Neuronal stem cell (in vitro differentiated cells): ENCODE measurements around the gene SGPP2.

Experiments
- DNase-seq: peaks from one replicate; pipeline ENCODE4 v3.0.0-alpha.2; 2013; ENCODE audit warnings: low spot score
- H2AFZ ChIP-seq: one replicate; pipeline ENCODE4 v1.6.1; 2013; ENCODE audit warnings: mild to moderate bottlenecking, low read length, inconsistent platforms
- H2AK5ac ChIP-seq: 2 replicates; pipeline ENCODE4 v1.6.1; 2013; ENCODE audit warnings: low read depth, mild to moderate bottlenecking, inconsistent platforms, low read length, moderate library complexity, mixed read lengths
- H2BK120ac ChIP-seq: 2 replicates; pipeline ENCODE4 v1.6.1; 2013; ENCODE audit warnings: low read depth, mild to moderate bottlenecking, inconsistent platforms, low read length, moderate library complexity, mixed read lengths
- H2BK12ac ChIP-seq: one replicate; pipeline ENCODE4 v1.6.1; 2013; ENCODE audit warnings: low read length, inconsistent platforms
- H2BK15ac ChIP-seq: 2 replicates; pipeline ENCODE4 v1.6.1; 2013; ENCODE audit warnings: mild to moderate bottlenecking, low read length, inconsistent platforms, mixed read lengths
- H2BK5ac ChIP-seq: one replicate; pipeline ENCODE4 v1.6.1; 2013; ENCODE audit warnings: inconsistent platforms, mild to moderate bottlenecking, low read length, moderate library complexity
- H3K14ac ChIP-seq: one replicate; pipeline ENCODE4 v1.6.1; 2013; ENCODE audit warnings: low read length, inconsistent platforms
- H3K18ac ChIP-seq: 2 replicates; pipeline ENCODE4 v1.6.1; 2013; ENCODE audit warnings: low read length, inconsistent platforms
- H3K23ac ChIP-seq: 2 replicates; pipeline ENCODE4 v1.6.1; 2013; ENCODE audit warnings: low read depth, mild to moderate bottlenecking, mixed read lengths, low read length, inconsistent platforms; ENCODE audit not compliant: poor library complexity
- H3K27ac ChIP-seq: replicated peaks from 3 replicates; pipeline ENCODE4 v1.5.1; 2013; ENCODE audit warnings: low read length, inconsistent platforms
- H3K27me3 ChIP-seq, 3 experiments: 2 replicates each; pipeline ENCODE4 v1.6.1; 2013; ENCODE audit warnings: low read length in 3 of 3, mild to moderate bottlenecking in 2 of 3, inconsistent platforms in 1 of 3, low read depth in 1 of 3, mixed read lengths in 1 of 3, moderate library complexity in 1 of 3; ENCODE audit not compliant: control insufficient read depth in 3 of 3, insufficient read depth in 3 of 3
- H3K36me3 ChIP-seq, 2 donors: replicated peaks in 1 of 2; 2 replicates each; pipeline ENCODE4 v1.6.1; 2013; ENCODE audit warnings: low read length in 2 of 2; ENCODE audit not compliant: control insufficient read depth in 2 of 2, insufficient read depth in 2 of 2
- H3K4ac ChIP-seq: 2 replicates; pipeline ENCODE4 v1.6.1; 2013; ENCODE audit warnings: inconsistent platforms, mild to moderate bottlenecking, low read length, moderate library complexity
- H3K4me1 ChIP-seq, 2 donors: 1 replicate in 1 of 2; 2 replicates in 1 of 2; pipeline ENCODE4 v1.6.1; 2013; ENCODE audit warnings: low read length in 2 of 2, low read depth in 1 of 2; ENCODE audit not compliant: control insufficient read depth in 2 of 2, insufficient read depth in 1 of 2
- H3K4me2 ChIP-seq: one replicate; pipeline ENCODE4 v1.6.1; 2013; ENCODE audit warnings: mild to moderate bottlenecking, low read length, inconsistent platforms; ENCODE audit not compliant: insufficient read depth, poor library complexity, severe bottlenecking
- H3K4me3 ChIP-seq, 2 donors: 2 replicates each; pipeline ENCODE4 v1.5.1; 2013; ENCODE audit warnings: low read length in 2 of 2, mild to moderate bottlenecking in 2 of 2, inconsistent platforms in 1 of 2, moderate library complexity in 1 of 2
- H3K79me1 ChIP-seq: one replicate; pipeline ENCODE4 v1.6.1; 2013; ENCODE audit warnings: low read depth, mild to moderate bottlenecking, inconsistent platforms, low read length, moderate library complexity
- H3K9ac ChIP-seq: one replicate; pipeline ENCODE4 v1.6.1; 2013; ENCODE audit warnings: mild to moderate bottlenecking, low read depth, low read length, inconsistent platforms; ENCODE audit not compliant: poor library complexity
- H3K9me3 ChIP-seq, 2 donors: replicated peaks in 1 of 2; 2 replicates each; pipeline versions ENCODE3 to v1.6.1; 2013; ENCODE audit warnings: low read length in 2 of 2, mild to moderate bottlenecking in 2 of 2, inconsistent platforms in 1 of 2, low read depth in 1 of 2, mixed read lengths in 1 of 2, moderate library complexity in 1 of 2; ENCODE audit not compliant: control insufficient read depth in 2 of 2, insufficient read depth in 1 of 2
- H4K8ac ChIP-seq: one replicate; pipeline ENCODE4 v1.6.1; 2013; ENCODE audit warnings: low read depth, mild to moderate bottlenecking, inconsistent platforms, low read length, moderate library complexity
- H4K91ac ChIP-seq: one replicate; pipeline ENCODE4 v1.6.1; 2013; ENCODE audit warnings: low read length, low read depth, mild to moderate bottlenecking, inconsistent platforms; ENCODE audit not compliant: poor library complexity
- WGBS, 2 donors: extraction: QIAGEN DNeasy Blood & Tissue Kit; methylation state at CpG; one replicate each; pipeline ENCODE4 v1.1.7; 2013; ENCODE audit warnings: missing lambda C conversion rate in 2 of 2, mixed read lengths in 1 of 2; ENCODE audit not compliant: insufficient read length in 2 of 2, insufficient replicate concordance in 1 of 2; ENCODE audit errors: extremely low coverage in 2 of 2; 5-methylcytosine and 5-hydroxymethylcytosine counted together

Gene SGPP2

GRCh38 chr2:222595581-222595980, 171.2 kb downstream of the SGPP2 start:
- H2AFZ ChIP-seq, result no peak overlapping the region

GRCh38 chr2:222598611-222599010, 174.3 kb downstream of the SGPP2 start:
- no peak overlapping the region for H2BK15ac ChIP-seq
- DNase-seq, result no peak
- H4K8ac ChIP-seq, result no peak overlapping the region
- H2AFZ ChIP-seq, result no peak overlapping the region
- no peaks in the 10 kb centered on the region for H3K79me1 ChIP-seq
- no peak overlapping the region for H3K18ac ChIP-seq
- peaks cover 6 to 89% of the 10 kb centered on the region in 2 donors for H3K36me3 ChIP-seq
- no peak overlapping the region for H3K4me2 ChIP-seq
- H3K27ac ChIP-seq, result no peak overlapping the region
- no peak overlapping the region for H2BK12ac ChIP-seq
- no peak overlapping the region for H2BK5ac ChIP-seq
- WGBS, 2 donors, result no CpG with 5 or more reads among the region's 4 CpGs
- no peak overlapping the region for H4K91ac ChIP-seq
- H3K14ac ChIP-seq, result no peak overlapping the region
- H2BK120ac ChIP-seq, result no peak overlapping the region
- no peak overlapping the region for H3K4me3 ChIP-seq
- H3K23ac ChIP-seq, result no peak overlapping the region
- no peak overlapping the region for H3K9ac ChIP-seq
- no peak overlapping the region for H3K4ac ChIP-seq
- H2AK5ac ChIP-seq, result no peak overlapping the region
- H3K9me3 ChIP-seq, result no peaks in the 10 kb centered on the region
- no peaks in the 10 kb centered on the region for H3K4me1 ChIP-seq
- H3K27me3 ChIP-seq, result no peaks in the 10 kb centered on the region

More at GRCh38 chr2:222595581-222595980, 171.2 kb downstream of the SGPP2 start:
- no peak overlapping the region for H4K91ac ChIP-seq
- H3K9me3 ChIP-seq, result no peaks in the 10 kb centered on the region
- no peak overlapping the region for H3K4me3 ChIP-seq
- peaks cover 6 to 98% of the 10 kb centered on the region in 2 donors for H3K36me3 ChIP-seq
- H3K4ac ChIP-seq, result no peak overlapping the region
- WGBS, 2 donors, result no CpG with 5 or more reads among the region's 2 CpGs
- no peak overlapping the region for H2BK5ac ChIP-seq
- H2BK12ac ChIP-seq, result no peak overlapping the region
- no peak overlapping the region for H3K23ac ChIP-seq
- no peaks in the 10 kb centered on the region for H3K27me3 ChIP-seq
- H3K14ac ChIP-seq, result no peak overlapping the region
- no peak overlapping the region for H2BK120ac ChIP-seq
- H3K79me1 ChIP-seq, result no peaks in the 10 kb centered on the region
- H3K27ac ChIP-seq, result no peak overlapping the region
- DNase-seq, result no peak
- no peak overlapping the region for H2AK5ac ChIP-seq
- no peak overlapping the region for H2BK15ac ChIP-seq
- no peak overlapping the region for H3K18ac ChIP-seq
- no peak overlapping the region for H3K9ac ChIP-seq
- H4K8ac ChIP-seq, result no peak overlapping the region
- H3K4me1 ChIP-seq, result no peaks in the 10 kb centered on the region
- no peak overlapping the region for H3K4me2 ChIP-seq

- Histone ChIP-seq H3K9me3 (no peaks in the 10 kb centered on the region), H2BK15ac (no peak overlapping the region), H3K23ac (no peak overlapping the region), H2BK120ac (no peak overlapping the region), H3K79me1 (no peaks in the 10 kb centered on the region), H2AK5ac (no peak overlapping the region), H3K36me3 (peaks cover 2 to 64% of the 10 kb centered on the region in 2 donors), H2AFZ (no peak overlapping the region), H4K8ac (no peak overlapping the region), H4K91ac (no peak overlapping the region), H2BK12ac (no peak overlapping the region), H3K18ac (no peak overlapping the region), H2BK5ac (no peak overlapping the region), H3K9ac (no peak overlapping the region), H3K4me1 (no peaks in the 10 kb centered on the region), H3K27me3 (no peaks in the 10 kb centered on the region), H3K4me2 (no peak overlapping the region), H3K4ac (no peak overlapping the region), H3K4me3 (no peak overlapping the region), H3K27ac (no peak overlapping the region), H3K14ac (no peak overlapping the region)
- WGBS, 2 donors, result no CpG with 5 or more reads among the region's 2 CpGs
- no peak for DNase-seq
These were observed 179.2 kb downstream of the SGPP2 start for GRCh38 chr2:222603501-222603900.

- H3K27ac ChIP-seq, result no peak overlapping the region
- no CpG with 5 or more reads among the region's 5 CpGs for WGBS, 2 donors
- DNase-seq, result no peak
These were observed 180.6 kb downstream of the SGPP2 start for GRCh38 chr2:222604749-222605515.

More at GRCh38 chr2:222604749-222605515, 180.6 kb downstream of the SGPP2 start:
- Histone ChIP-seq H4K91ac (no peak overlapping the region), H2BK12ac (no peak overlapping the region), H3K4ac (no peak overlapping the region), H4K8ac (no peak overlapping the region), H2BK15ac (no peak overlapping the region), H3K79me1 (no peaks in the 10 kb centered on the region), H3K4me2 (no peak overlapping the region), H3K4me1 (no peaks in the 10 kb centered on the region), H2AK5ac (no peak overlapping the region), H2BK5ac (no peak overlapping the region), H3K9me3 (no peaks in the 10 kb centered on the region), H3K14ac (no peak overlapping the region), H2BK120ac (no peak overlapping the region), H3K9ac (no peak overlapping the region), H3K4me3 (no peak overlapping the region), H3K18ac (no peak overlapping the region), H2AFZ (no peak overlapping the region), H3K27me3 (no peaks in the 10 kb centered on the region), H3K36me3 (peaks cover 0 to 60% of the 10 kb centered on the region in 2 donors), H3K23ac (no peak overlapping the region)
